Measurements from ENCODE around the gene KLHL22.

KLHL22 gene

GRCh38 chr22:20517841-20518592, 22.4 kb upstream of the KLHL22 start:
- Histone ChIP-seq H3K9ac (ENCODE audit: low read depth, low read length, poor library complexity, severe bottlenecking) (no peak overlapping the region), H4K20me1 (ENCODE audit: insufficient read depth, low read length, poor library complexity, severe bottlenecking) (peaks cover 84% of the 10 kb centered on the region), H3K4me3 (ENCODE audit: low read length, poor library complexity, severe bottlenecking) (no peak overlapping the region), H3K9me3 (ENCODE audit: insufficient read depth, low read depth, low read length) (no peaks in the 10 kb centered on the region), H3F3A (ENCODE audit: low read depth) (no peaks in the 10 kb centered on the region), H3K4me1 (ENCODE audit: insufficient read depth, low read length, poor library complexity, severe bottlenecking) (peaks cover 22% of the 10 kb centered on the region), H3K9me2 (replicated peaks; ENCODE audit: low read depth, low read length) (no peaks in the 10 kb centered on the region), H3K27me3 (ENCODE audit: insufficient read depth, low read length, poor library complexity, severe bottlenecking) (no peaks in the 10 kb centered on the region), H3K4me2 (ENCODE audit: low read depth, low read length, poor library complexity, severe bottlenecking) (no peak overlapping the region), H2AFZ (ENCODE audit: low read length) (no peak overlapping the region), H3K36me3 (ENCODE audit: insufficient read depth, low read length) (peaks cover 41% of the 10 kb centered on the region; the same call in 1 of the 2 replicates), H3K79me2 (ENCODE audit: insufficient read depth, low read length) (peaks cover 93% of the 10 kb centered on the region)
- TF ChIP-seq CTCF (conservative IDR thresholded peaks at IDR 0.05; ENCODE audit: low read length) (no peak), EZH2phosphoT487 (IDR thresholded peaks at IDR 0.05; ENCODE audit: borderline replicate concordance) (no peak)

DNA sequence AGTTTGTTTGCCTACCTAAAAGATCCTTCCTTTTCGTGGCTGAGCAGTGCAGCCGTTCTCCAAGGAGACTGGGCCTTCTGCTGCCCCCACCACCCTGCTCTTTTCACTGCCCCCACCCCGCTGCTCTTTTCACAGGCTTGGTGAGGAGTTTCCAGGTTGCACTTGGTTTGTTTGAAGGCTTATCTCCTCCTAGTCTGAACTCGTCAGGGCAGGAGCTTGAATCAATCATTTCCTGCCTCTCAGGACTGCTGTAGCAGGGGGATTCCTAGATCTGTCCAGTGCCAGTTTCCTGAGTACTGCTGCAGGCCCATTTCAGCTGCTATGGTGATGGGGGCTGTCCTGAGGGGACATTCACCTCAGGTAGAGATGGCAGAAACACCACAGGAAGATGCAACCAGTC, 21.8 kb upstream of the KLHL22 start:
- peaks cover 78% of the 10 kb centered on the region for H4K20me1 ChIP-seq (ENCODE audit: insufficient read depth, low read length, poor library complexity, severe bottlenecking)
- H3K9ac ChIP-seq (ENCODE audit: low read depth, low read length, poor library complexity, severe bottlenecking) = no peak overlapping the region
- peaks cover 37% of the 10 kb centered on the region; the same call in 1 of the 2 replicates for H3K36me3 ChIP-seq (ENCODE audit: insufficient read depth, low read length)
- H3K9me3 ChIP-seq (ENCODE audit: insufficient read depth, low read depth, low read length) = no peaks in the 10 kb centered on the region
- TF ChIP-seq CTCF (conservative IDR thresholded peaks at IDR 0.05; ENCODE audit: low read length) (no peak), EZH2phosphoT487 (IDR thresholded peaks at IDR 0.05; ENCODE audit: borderline replicate concordance) (no peak)
- H3K27me3 ChIP-seq (ENCODE audit: insufficient read depth, low read length, poor library complexity, severe bottlenecking) = no peaks in the 10 kb centered on the region
- no peak overlapping the region for H3K4me3 ChIP-seq (ENCODE audit: low read length, poor library complexity, severe bottlenecking)
- peak overlapping the region; percentile 22 for H3K4me2 ChIP-seq (ENCODE audit: low read depth, low read length, poor library complexity, severe bottlenecking)
- no peak overlapping the region for H2AFZ ChIP-seq (ENCODE audit: low read length)
- H3F3A ChIP-seq (ENCODE audit: low read depth) = no peaks in the 10 kb centered on the region
- no peaks in the 10 kb centered on the region for H3K9me2 ChIP-seq (replicated peaks; ENCODE audit: low read depth, low read length)
- H3K79me2 ChIP-seq (ENCODE audit: insufficient read depth, low read length) = peaks cover 93% of the 10 kb centered on the region
- peaks cover 20% of the 10 kb centered on the region for H3K4me1 ChIP-seq (ENCODE audit: insufficient read depth, low read length, poor library complexity, severe bottlenecking)

DNA sequence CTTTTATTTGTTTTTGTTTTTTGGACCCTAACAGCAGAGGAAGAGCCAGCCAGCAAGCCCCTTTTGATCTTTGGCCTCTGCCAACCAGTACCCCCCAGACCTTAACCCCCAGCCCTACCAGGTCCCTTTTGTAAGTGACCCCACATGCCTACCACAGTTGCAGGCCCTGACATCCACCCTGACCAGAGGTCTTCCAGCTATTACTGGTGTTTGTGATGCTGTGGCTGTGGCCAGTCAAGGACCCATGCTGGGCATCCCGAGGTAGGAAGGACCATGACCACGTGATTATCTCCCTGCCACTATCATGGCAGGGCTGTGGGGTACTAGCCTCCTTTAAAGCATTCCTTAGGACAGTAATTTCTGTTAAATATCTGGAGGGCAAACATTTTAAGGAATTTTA, 20.8 kb upstream of the KLHL22 start:
- TF ChIP-seq EZH2phosphoT487 (IDR thresholded peaks at IDR 0.05; ENCODE audit: borderline replicate concordance) (no peak), CTCF (conservative IDR thresholded peaks at IDR 0.05; ENCODE audit: low read length) (no peak)
- H3K27me3 ChIP-seq (ENCODE audit: insufficient read depth, low read length, poor library complexity, severe bottlenecking) = no peaks in the 10 kb centered on the region
- H3K9me2 ChIP-seq (replicated peaks; ENCODE audit: low read depth, low read length) = no peaks in the 10 kb centered on the region
- H3K36me3 ChIP-seq (ENCODE audit: insufficient read depth, low read length) = peaks cover 30% of the 10 kb centered on the region; the same call in 1 of the 2 replicates
- peaks cover 94% of the 10 kb centered on the region for H3K79me2 ChIP-seq (ENCODE audit: insufficient read depth, low read length)
- no peaks in the 10 kb centered on the region for H3K9me3 ChIP-seq (ENCODE audit: insufficient read depth, low read depth, low read length)
- no peak overlapping the region for H3K4me2 ChIP-seq (ENCODE audit: low read depth, low read length, poor library complexity, severe bottlenecking)
- no peak overlapping the region for H3K4me3 ChIP-seq (ENCODE audit: low read length, poor library complexity, severe bottlenecking)
- no peak overlapping the region for H3K9ac ChIP-seq (ENCODE audit: low read depth, low read length, poor library complexity, severe bottlenecking)
- peaks cover 28% of the 10 kb centered on the region for H3K4me1 ChIP-seq (ENCODE audit: insufficient read depth, low read length, poor library complexity, severe bottlenecking)
- no peak overlapping the region for H2AFZ ChIP-seq (ENCODE audit: low read length)
- H3F3A ChIP-seq (ENCODE audit: low read depth) = no peaks in the 10 kb centered on the region
- H4K20me1 ChIP-seq (ENCODE audit: insufficient read depth, low read length, poor library complexity, severe bottlenecking) = peaks cover 78% of the 10 kb centered on the region

All from Loucy (cell line).